ENCODE results near the gene ZDHHC14.

Gene ZDHHC14

GRCh38 chr6:157632821-157633220 lies 251.8 kb downstream of the ZDHHC14 start:
- DNase-seq, result no peak

DNA sequence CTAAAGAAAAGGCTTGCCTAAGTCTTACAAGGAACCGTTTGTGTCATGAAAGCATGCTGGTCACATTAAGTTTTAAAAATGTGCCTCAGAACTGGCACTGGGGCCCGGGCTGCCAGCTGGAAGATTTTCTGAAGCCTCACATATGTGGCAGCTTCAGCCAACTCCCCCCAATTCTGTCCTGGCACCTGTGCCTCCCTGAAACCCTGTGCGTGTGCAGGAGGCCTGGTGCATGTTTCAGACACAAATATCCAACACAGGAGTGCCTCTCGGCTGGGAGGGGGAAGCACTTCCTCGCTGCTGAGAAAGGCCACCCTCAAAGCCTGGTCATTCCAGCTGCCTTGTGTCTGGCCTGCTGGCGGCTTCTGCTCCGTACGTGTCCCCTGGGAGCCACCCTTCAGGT lies 253.6 kb downstream of the ZDHHC14 start:
- no peak for DNase-seq

GRCh38 chr6:157635388-157636244 lies 254.6 kb downstream of the ZDHHC14 start:
- DNase-seq, result no peak

DNA sequence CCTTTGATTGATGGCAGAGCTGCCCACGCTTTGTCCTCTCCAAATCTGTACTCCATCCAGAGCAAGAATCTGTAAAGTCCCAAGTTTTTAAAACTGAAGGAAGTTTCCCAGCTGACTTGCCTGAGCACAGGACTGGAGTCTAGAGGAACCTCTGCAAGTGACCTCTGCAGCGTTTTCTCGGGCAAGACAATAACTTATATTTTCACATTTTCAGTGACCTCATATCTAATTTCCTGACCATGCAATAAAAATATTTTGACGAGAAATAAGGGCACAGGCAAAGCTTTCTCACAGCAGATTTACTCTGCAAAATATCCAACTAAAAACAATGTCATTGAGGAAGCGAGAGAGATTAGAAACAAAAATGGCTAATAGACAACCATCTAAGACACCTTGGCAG lies 256.5 kb downstream of the ZDHHC14 start:
- DNase-seq, result no peak

- DNase-seq, result no peak
Measured at GRCh38 chr6:157637941-157638662, 257.1 kb downstream of the ZDHHC14 start.

DNA sequence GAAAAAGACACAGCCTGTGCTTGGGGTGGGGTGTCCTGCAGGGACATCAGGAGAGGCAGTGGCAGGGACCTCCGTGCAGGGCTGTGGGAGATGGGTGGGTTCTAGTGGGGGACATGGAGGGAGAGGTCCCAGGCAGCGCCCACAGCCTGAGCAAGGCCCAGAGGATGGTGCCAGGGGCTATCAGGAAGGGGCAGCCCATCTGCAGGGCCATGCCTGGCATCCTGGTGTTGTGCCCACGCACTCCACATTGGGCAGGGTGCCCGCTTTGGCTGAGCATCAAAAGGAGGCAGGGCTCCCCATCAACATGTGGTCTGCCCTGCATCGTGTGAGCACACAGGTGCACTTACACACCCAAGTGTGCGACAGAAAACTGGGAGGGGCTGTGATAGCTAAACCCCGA lies 257.8 kb downstream of the ZDHHC14 start:
- no peak for DNase-seq

- DNase-seq, result no peak
Measured at GRCh38 chr6:157640746-157641451, 259.9 kb downstream of the ZDHHC14 start.

DNA sequence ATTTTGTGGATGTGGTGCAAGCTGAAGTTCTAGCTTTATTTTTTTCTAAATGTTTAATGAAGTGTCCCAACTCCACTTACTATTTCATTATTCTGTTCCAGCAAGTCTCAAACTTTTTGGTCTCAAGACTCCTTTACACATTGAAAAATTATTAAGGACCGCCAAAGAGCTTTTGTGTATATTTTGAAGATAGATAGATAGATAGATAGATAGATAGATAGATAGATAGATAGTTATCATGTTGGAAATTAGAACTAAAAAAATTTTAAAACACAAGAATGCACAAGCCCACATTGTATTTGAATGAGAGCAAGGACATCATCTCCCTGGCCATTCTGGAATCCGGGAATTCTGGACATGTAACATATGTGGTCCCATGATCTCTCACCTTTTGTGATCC lies 260.8 kb downstream of the ZDHHC14 start:
- DNase-seq, result no peak

- DNase-seq, result no peak
Measured at GRCh38 chr6:157642736-157643135, 261.7 kb downstream of the ZDHHC14 start.

DNA sequence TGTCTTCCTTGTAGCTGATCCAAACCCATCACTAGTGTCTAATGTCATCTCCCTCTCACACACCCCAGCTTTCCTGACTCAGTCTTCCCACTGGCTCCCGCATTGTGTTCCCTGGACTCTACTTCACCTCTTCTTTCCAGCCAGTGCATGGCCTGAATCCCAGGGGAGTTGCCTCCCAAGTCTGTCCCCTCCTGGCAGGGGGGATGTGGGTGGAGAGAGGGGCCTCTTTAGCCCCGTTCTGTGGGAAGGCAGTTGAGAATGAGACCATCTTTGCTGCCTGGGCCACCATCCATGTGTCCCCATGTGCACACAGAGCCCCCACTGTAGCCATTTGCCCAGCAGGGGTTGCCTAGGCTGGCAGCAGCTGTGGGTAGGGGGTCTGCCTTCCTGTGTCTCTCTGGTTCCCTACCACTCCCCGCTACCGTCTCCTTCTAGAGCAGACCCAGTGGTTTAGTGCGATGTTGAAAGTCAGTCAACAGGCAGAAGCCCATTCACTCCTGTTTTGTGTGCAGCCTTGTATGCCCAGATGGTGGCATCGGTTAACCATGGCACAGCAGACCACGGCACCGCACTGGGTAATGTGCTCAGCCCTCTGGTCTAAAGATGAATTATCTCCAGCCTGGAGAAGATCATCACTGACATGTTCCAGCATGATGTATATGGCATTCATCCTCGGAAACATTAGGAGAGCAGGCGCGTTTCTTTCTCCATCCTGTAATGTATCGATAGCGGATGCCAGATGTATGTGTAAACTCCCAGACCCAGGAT lies 263.2 kb downstream of the ZDHHC14 start:
- peak; percentile 2 for DNase-seq

DNA sequence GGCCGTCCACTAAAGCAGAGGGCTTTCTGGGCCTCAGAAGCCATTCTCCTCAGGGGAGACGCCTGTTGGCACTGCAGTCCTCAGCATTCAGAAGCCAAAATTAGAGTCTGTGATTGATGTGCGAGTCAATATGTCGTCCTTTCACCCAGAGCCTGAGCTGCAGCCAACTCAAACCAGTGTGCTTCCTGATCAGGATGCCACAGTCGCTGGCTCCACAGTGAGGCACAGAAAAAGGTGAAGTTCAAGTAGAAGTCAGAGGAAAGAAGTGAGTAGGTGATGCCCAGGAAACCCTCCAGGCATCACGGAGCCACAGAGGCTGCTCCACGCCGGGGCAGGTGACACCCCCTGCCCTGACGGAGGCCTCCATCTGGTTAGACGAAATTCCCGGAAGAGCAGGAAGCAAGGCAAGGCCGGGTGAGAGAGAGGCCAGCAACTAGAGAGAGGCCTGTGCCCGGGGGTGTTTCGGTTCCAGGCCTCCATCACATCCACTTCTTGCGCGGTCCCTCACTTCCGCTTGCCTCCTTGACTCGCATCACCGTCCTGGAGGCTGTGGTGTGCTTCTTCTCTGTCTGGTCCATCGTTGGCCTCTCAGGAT lies 264.3 kb downstream of the ZDHHC14 start:
- DNase-seq, result no peak

DNA sequence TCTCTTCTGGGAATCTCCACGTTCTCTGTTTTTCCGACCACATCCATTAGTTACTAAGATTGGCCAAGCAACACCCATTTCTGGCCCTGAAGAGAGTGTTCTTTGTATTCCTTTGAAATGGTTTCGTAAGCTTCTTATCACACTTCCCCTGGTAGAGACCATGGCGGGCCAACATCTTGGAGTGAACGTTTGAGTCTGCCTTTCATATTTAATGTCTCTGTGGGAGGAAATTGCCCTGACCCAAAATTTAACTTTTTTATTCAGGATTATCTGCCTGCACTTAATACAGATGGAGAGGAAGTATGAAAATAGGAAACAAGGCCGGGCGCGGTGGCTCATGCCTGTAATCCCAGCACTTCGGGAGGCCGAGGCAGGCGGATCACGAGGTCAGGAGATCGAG lies 265.0 kb downstream of the ZDHHC14 start:
- DNase-seq, result no peak

DNA sequence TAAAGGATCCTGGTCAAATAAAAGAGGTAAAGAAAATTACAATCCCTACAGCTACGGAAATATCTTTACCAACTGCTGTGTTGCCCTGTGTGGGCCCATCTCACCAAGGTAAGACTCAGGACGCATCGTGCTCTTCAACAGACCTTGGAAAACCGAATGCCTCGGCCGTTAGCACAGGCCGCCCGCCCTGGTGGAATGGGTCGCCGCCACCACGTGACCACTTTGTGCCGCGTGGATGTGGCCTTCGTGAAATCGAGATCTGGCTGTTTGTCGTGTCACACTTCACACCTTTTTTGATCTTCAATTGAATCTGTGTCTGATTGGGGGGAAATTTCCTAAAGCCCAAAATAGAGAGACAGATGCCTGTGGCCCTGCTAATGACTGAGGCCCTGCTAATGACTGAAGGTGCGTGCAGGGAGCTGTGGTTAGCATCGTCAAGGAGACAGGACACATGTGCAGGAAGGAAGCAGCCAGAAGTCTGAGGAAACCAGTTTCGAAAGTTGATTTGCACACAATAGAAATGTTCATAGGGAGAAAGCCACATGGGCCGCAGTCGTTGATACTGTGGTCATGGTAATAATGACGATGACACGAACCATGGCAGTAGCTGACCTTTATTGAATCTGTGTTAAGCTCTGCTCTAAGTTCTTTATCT lies 266.4 kb downstream of the ZDHHC14 start:
- no peak for DNase-seq

DNA sequence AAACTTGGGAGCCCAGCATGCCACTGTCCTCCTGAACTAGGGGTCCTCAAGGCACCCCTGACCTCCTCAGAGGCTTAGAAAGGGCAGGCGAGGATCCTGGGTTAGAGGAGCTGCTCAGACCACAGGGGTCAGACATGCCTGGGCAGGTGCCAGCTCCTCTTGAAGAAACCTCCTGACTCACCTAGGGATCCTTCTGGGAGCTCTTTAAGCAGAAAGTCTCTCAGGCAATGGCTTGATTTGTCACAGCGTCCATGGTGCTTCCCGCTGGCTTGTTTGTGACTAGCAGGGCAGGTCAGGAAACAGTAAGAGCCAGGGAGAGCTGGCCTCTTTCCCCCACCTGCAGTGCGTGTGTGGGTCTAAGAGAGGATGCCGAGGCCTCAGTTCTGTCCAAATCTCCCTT lies 267.6 kb downstream of the ZDHHC14 start:
- DNase-seq, result no peak

DNA sequence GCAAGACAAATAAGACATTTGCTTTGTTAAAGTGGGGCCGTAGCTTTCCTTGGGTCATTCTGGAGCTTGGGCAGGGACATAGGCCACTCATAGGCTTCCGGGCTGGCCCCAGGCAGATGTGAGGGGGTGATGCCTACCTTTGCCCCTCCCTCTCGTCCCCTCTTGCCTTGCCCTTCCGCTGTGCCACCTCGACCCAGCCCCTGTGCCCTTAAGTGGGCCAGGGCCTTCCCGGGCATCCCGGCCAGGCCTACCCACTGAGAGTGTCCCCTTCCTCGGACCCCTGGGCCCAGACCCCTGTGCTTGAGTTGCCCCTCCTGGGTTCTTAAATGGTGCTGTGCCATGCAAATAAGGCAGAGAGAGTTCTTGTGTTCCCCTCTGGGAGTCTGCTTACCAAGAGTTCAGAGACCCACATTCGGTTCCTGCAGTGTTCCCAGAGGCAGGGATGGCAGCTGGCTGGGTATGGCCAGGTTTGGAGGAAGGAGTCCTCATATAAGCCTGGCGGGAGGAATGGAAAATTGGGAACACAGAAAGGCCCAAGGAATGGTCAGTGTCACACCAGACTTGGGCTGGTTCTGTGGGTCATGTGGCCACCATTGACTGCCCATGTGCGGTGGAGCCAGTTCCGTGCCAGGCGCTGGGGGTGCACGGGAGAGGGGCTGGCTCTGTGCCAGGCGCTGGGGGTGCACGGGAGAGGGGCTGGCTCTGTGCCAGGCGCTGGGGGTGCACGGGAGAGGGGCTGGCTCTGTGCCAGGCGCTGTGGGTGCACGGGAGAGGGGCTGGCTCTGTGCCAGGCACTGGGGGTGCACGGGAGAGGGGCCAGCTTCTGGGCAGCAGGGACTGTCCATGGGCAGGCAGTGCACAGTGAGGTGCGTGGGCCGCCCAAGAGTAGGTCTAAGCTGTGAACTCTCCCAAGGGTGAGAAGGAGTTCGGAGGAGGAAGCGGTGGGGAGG lies 268.6 kb downstream of the ZDHHC14 start:
- DNase-seq, result no peak

- DNase-seq, result no peak
Measured at GRCh38 chr6:157650261-157650640, 269.3 kb downstream of the ZDHHC14 start.

DNA sequence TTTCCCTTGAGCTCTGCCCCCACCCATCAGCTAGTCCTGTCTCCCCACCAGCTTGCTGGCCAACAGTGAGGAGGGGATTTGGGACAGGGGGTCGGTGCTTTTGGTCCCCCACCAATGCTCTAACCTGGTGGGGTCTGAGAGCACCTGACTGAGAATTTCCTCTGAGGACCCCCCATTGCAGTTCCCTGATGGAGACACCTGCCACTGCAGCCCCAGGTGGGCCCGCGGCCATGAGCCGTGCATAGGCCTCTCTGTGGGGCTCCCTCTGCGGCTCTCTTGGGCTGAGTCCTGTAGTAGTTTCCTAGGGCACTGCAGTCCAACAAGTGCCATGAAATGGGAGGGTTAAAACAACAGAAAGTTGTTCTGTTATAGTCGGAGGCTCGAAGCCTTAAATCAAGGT lies 269.8 kb downstream of the ZDHHC14 start:
- no peak for DNase-seq

DNA sequence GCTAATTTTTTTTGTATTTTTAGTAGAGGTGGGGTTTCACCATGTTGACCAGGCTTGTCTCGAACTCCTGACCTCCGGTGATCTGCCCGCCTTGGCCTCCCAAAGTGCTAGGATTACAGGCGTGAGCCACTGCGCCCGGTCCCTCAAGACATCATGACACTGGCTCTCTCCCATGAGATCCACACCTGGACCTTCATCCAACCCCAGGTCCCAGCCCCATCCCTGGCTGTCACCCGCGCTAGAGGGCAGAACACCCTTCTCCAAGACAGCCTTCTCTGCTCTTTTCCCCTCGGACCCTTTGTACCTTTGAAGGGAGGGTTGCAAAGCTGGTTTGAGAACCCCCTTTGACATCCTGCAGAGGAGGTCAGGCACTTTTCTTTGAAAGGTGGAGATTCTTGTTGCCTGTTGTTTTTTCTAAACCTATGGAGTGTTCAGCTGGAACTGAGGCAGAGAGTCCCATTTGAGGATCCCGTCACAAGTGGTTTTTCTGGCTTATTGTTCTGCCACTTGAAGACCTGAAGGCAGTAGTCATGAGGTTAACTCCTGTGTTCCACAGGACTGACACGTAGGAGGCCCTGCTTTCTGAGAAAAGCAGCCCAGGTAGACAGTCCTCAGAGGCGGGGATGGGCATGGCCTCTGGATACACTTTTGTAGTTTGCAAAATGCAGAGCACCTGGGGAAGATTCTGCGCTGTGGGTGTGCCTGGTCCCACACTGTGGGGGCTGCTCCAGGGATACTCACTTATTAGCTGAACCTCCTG lies 270.9 kb downstream of the ZDHHC14 start:
- DNase-seq, result no peak

- no peak for DNase-seq
Measured at GRCh38 chr6:157652601-157653363, 271.8 kb downstream of the ZDHHC14 start.
